K562 (cell line): Measurements from ENCODE around the gene SZT2. TPM values are rescaled to one million over a fixed set of nuclear protein-coding genes. Genes with fewer than 3 reads are reported as not detected.

Experiments used
- ADNP ChIP-seq: fragments of 200-800 bp; sonication (Bioruptor generic); IDR thresholded peaks from 2 replicates; pipeline ENCODE4 v1.6.1; 2016; ENCODE audit warnings: missing genetic modification characterization, missing compliant biosample characterization
- ATF1 ChIP-seq, 2 experiments: fragments of 450-650 bp in 1 of 2; IDR thresholded peaks; 2 replicates each; pipeline ENCODE4 v1.6.1; 2016; ENCODE audit warnings: missing compliant biosample characterization in 1 of 2, missing genetic modification characterization in 1 of 2
- ELF2 ChIP-seq: fragments of 250-450 bp; sonication (Bioruptor Pico); IDR thresholded peaks from 2 replicates; pipeline ENCODE4 v1.5.0; 2021; ENCODE audit warnings: mild to moderate bottlenecking
- EZH2 ChIP-seq: IDR thresholded peaks from 2 replicates; pipeline ENCODE4 v1.6.1; 2012; ENCODE audit warnings: low read depth, mild to moderate bottlenecking, inconsistent platforms, low read length, borderline replicate concordance
- FOS ChIP-seq: IDR thresholded peaks from 3 replicates; pipeline ENCODE4 v1.6.1; 2011; ENCODE audit not compliant: insufficient read length; ENCODE audit errors: extremely low read depth
- GABPB1 ChIP-seq: sonication (generic); formaldehyde crosslinking; IDR thresholded peaks from 2 replicates; pipeline ENCODE4 v1.8.0; 2022; ENCODE audit warnings: mild to moderate bottlenecking, missing genetic modification reagents
- GTF2F1 ChIP-seq: IDR thresholded peaks from 2 replicates; pipeline ENCODE4 v1.6.1; 2011; ENCODE audit warnings: low read depth, low read length, improper control_type of control experiment
- MEIS2 ChIP-seq: fragments of 450-650 bp; IDR thresholded peaks from 2 replicates; pipeline ENCODE4 v1.6.1; 2014; ENCODE audit warnings: mild to moderate bottlenecking; ENCODE audit not compliant: partially characterized antibody
- MYC ChIP-seq, 2 experiments: fragments of 250-450 bp in 1 of 2; sonication (Bioruptor Pico) in 1 of 2; IDR thresholded peaks; 2 replicates each; pipeline versions ENCODE4 v1.5.1 to v1.6.1; 2012 to 2021; ENCODE audit warnings: low read depth in 2 of 2, borderline replicate concordance in 1 of 2, improper control_type of control experiment in 1 of 2, low read length in 1 of 2, mild to moderate bottlenecking in 1 of 2, moderate library complexity in 1 of 2
- NELFE ChIP-seq: IDR thresholded peaks from 2 replicates; pipeline ENCODE4 v1.6.1; 2011; ENCODE audit warnings: mild to moderate bottlenecking; ENCODE audit not compliant: insufficient read depth, insufficient read length
- PATZ1 ChIP-seq: fragments of 250-450 bp; sonication (Bioruptor Pico); IDR thresholded peaks from 2 replicates; pipeline ENCODE4 v1.5.0; 2020; ENCODE audit warnings: mild to moderate bottlenecking, borderline replicate concordance
- PHF8 ChIP-seq: fragments of 200-600 bp; sonication (generic); IDR thresholded peaks from 2 replicates; pipeline ENCODE4 v1.6.1; 2012; ENCODE audit warnings: mixed run types, mild to moderate bottlenecking, inconsistent platforms, low read length, moderate library complexity, borderline replicate concordance
- POLR2A ChIP-seq: fragments of 450-650 bp; conservative IDR thresholded peaks from 2 replicates; pipeline ENCODE4 v1.6.1; 2016
- SP2 ChIP-seq: IDR thresholded peaks from 2 replicates; pipeline ENCODE4 v1.6.1; 2011; ENCODE audit warnings: mild to moderate bottlenecking, low read depth, low read length, moderate library complexity; ENCODE audit not compliant: poor library complexity, severe bottlenecking; ENCODE audit errors: extremely low read depth
- THRB ChIP-seq: fragments of 450-650 bp; formaldehyde crosslinking; conservative IDR thresholded peaks from 2 replicates; pipeline ENCODE4 v1.4.0; 2022; ENCODE audit warnings: mild to moderate bottlenecking, missing genetic modification characterization
- ZBTB11 ChIP-seq, 3 experiments: fragments of 200-800 bp in 1 of 3; fragments of 250-450 bp in 1 of 3; fragments of 450-650 bp in 1 of 3; sonication (Bioruptor Pico) in 1 of 3; sonication (Bioruptor generic) in 1 of 3; formaldehyde crosslinking in 1 of 3; IDR thresholded peaks; 2 replicates each; pipeline versions ENCODE4 v1.6.1 to v1.8.0; 2016 to 2022; ENCODE audit warnings: mild to moderate bottlenecking in 2 of 3, missing genetic modification characterization in 2 of 3, missing compliant biosample characterization in 1 of 3, moderate library complexity in 1 of 3
- ZNF830 ChIP-seq: fragments of 250-450 bp; sonication (Bioruptor Pico); IDR thresholded peaks from 2 replicates; pipeline ENCODE4 v1.5.0; 2021; ENCODE audit warnings: mild to moderate bottlenecking
- polyA plus RNA-seq, 8 experiments: library from polyadenylated mRNA; depleted of rRNA in 4 of 8; stranded (reverse) in 5 of 8; unstranded in 3 of 8; fragments of >200 nt; fragmentation: Nextera tagmentation in 2 of 8; fragmentation: Illumina TruSeq in 1 of 8; extraction: Ambion mirVana in 2 of 8; extraction: Trizol in 1 of 8; gene quantifications; 2 replicates each; pipeline versions ENCODE4 v1.2.1 to v1.2.3, GENCODE V29; 2011 to 2014; ENCODE audit warnings: inconsistent platforms in 1 of 8, missing spikeins in 1 of 8
- total RNA-seq, 7 experiments: library from RNA; depleted of rRNA in 6 of 7; stranded (reverse); fragments of >200 nt in 6 of 7; fragmentation: Illumina TruSeq in 2 of 7; extraction: Trizol in 2 of 7; gene quantifications; 2 replicates each; pipeline versions ENCODE4 v1.2.1 to v1.2.3, GENCODE V29; 2011 to 2021; ENCODE audit warnings: low replicate concordance in 1 of 7

Gene SZT2
- total and polyA plus RNA-seq, 9 of the 15 experiments (the other 6 are each of a cell fraction or from before 2014, with no cell fraction given): 0.88 to 31.0 (median 12.8) TPM

- TF ChIP-seq GTF2F1 (peak; percentile 5; the same call in 1 of the 2 replicates), GABPB1 (peak; percentile 93), ZNF830 (CRISPR knock-in tag) (0 out of 2 replicates have a peak, but pooled peaks have one; percentile 37), THRB (CRISPR knock-in tag) (no peak), NELFE (no peak), ATF1 (CRISPR knock-in tag; IDR thresholded peaks at IDR 0.05) (no peak), ATF1 (tag; IDR thresholded peaks at IDR 0.05) (peak; percentile 70), PHF8 (peak; percentile 71; the same call in 1 of the 2 replicates), MYC (IDR thresholded peaks at IDR 0.05; ENCODE audit: low read depth, low read length) (peak; percentile 18; the same call in 1 of the 2 replicates), MYC (CRISPR knock-in tag; IDR thresholded peaks at IDR 0.05; ENCODE audit: borderline replicate concordance, low read depth) (peak; percentile 88; the same call in 1 of the 2 replicates), EZH2 (no peak), FOS (peak; percentile 83), ELF2 (CRISPR knock-in tag) (peak; percentile 31; the same call in 1 of the 2 replicates), ADNP (tag) (no peak), SP2 (peak; percentile 72), POLR2A (peak; percentile 90), MEIS2 (no peak), PATZ1 (CRISPR knock-in tag) (no peak), ZBTB11 (CRISPR knock-in tag; IDR thresholded peaks at IDR 0.05) (peak in 1 of 3 experiments; percentile 80; a peak in 2 of 6 replicates)
Measured at GRCh38 chr1:43358746-43359693, 30.7 kb upstream of the SZT2 start, which contains the start of gene CDC20 (continued).
